ENCODE measurements around the gene NT5C1B. TPM values are rescaled to one million over a fixed set of nuclear protein-coding genes. Genes with fewer than 3 reads are reported as not detected.

Gene NT5C1B
- total RNA-seq, 2 experiments from 2014 or later, result not detected

GRCh38 chr2:18552351-18553077 lies 36.9 kb downstream of the NT5C1B start:
- POLR2A ChIA-PET, result interaction anchor here (0.7 kb wide), 1 partner anchor 8 kb away, joined by 4 read pairs; the partner anchor contains the start of gene RDH14
- CTCF ChIA-PET, result no interaction called here

- ChIA-PET CTCF (no interaction called here), POLR2A (interaction anchor here (0.7 kb wide), 1 partner anchor 9 kb away, joined by 4 read pairs; the partner anchor contains the start of gene RDH14)
These were observed 37.7 kb downstream of the NT5C1B start for GRCh38 chr2:18551623-18552022.

GRCh38 chr2:18551169-18551568 lies 38.2 kb downstream of the NT5C1B start:
- CTCF ChIA-PET, result no interaction called here
- POLR2A ChIA-PET, result no interaction called here

GRCh38 chr2:18550433-18550832 lies 38.9 kb downstream of the NT5C1B start:
- POLR2A ChIA-PET, result no interaction called here
- CTCF ChIA-PET, result no interaction called here

GRCh38 chr2:18549083-18549482 lies 40.3 kb downstream of the NT5C1B start:
- POLR2A ChIA-PET, result interaction anchor here (1.5 kb wide), 1 partner anchor 11 kb away, joined by 5 read pairs; the partner anchor contains the start of gene RDH14
- CTCF ChIA-PET, result no interaction called here

- POLR2A ChIA-PET, result interaction anchor here (1.5 kb wide), 1 partner anchor 11 kb away, joined by 5 read pairs; the partner anchor contains the start of gene RDH14
- CTCF ChIA-PET, result no interaction called here
These were observed 40.7 kb downstream of the NT5C1B start for GRCh38 chr2:18548621-18549020.

GRCh38 chr2:18546567-18546966 lies 42.8 kb downstream of the NT5C1B start:
- CTCF ChIA-PET, result no interaction called here
- POLR2A ChIA-PET, result interaction anchor here (0.7 to 1.2 kb wide), 2 partner anchors 14 to 801 kb away, joined by 3 to 6 read pairs; partner anchors contain the start of gene RDH14

GRCh38 chr2:18545384-18545783 lies 44.0 kb downstream of the NT5C1B start:
- POLR2A ChIA-PET, result no interaction called here

GRCh38 chr2:18544171-18544570 lies 45.2 kb downstream of the NT5C1B start:
- CTCF ChIA-PET, result interaction anchor here (1.1 kb wide), 1 partner anchor 24 kb away, joined by 5 read pairs; no protein-coding TSS in a partner anchor
- POLR2A ChIA-PET, result no interaction called here

More at GRCh38 chr2:18545384-18545783, 44.0 kb downstream of the NT5C1B start:
- CTCF ChIA-PET, result no interaction called here

GRCh38 chr2:18540872-18541271 lies 48.5 kb downstream of the NT5C1B start:
- ChIA-PET POLR2A (no interaction called here), CTCF (no interaction called here)

GRCh38 chr2:18536697-18537096 lies 52.7 kb downstream of the NT5C1B start:
- POLR2A ChIA-PET, result no interaction called here
- CTCF ChIA-PET, result interaction anchor here (1.1 kb wide), 1 partner anchor 17 kb away, joined by 3 read pairs; no protein-coding TSS in a partner anchor

- POLR2A ChIA-PET, result no interaction called here
- CTCF ChIA-PET, result no interaction called here
These were observed 53.3 kb downstream of the NT5C1B start for GRCh38 chr2:18536100-18536499.

- POLR2A ChIA-PET, result no interaction called here
- CTCF ChIA-PET, result no interaction called here
These were observed 58.2 kb downstream of the NT5C1B start for GRCh38 chr2:18531194-18531593.

- ChIA-PET POLR2A (no interaction called here), CTCF (no interaction called here)
These were observed 61.5 kb downstream of the NT5C1B start for GRCh38 chr2:18527822-18528221.

GRCh38 chr2:18527326-18527725 lies 62.0 kb downstream of the NT5C1B start:
- POLR2A ChIA-PET, result no interaction called here
- CTCF ChIA-PET, result no interaction called here

GRCh38 chr2:18526429-18526828 lies 62.9 kb downstream of the NT5C1B start:
- ChIA-PET POLR2A (no interaction called here), CTCF (interaction anchor here (0.7 kb wide), 1 partner anchor 251 kb away, joined by 3 read pairs; no protein-coding TSS in a partner anchor)

GRCh38 chr2:18525852-18526251 lies 63.5 kb downstream of the NT5C1B start:
- ChIA-PET POLR2A (no interaction called here), CTCF (interaction anchor here (0.7 kb wide), 1 partner anchor 251 kb away, joined by 3 read pairs; no protein-coding TSS in a partner anchor)

GRCh38 chr2:18525236-18525635 lies 64.1 kb downstream of the NT5C1B start:
- CTCF ChIA-PET, result no interaction called here
- POLR2A ChIA-PET, result no interaction called here

- ChIA-PET POLR2A (no interaction called here), CTCF (no interaction called here)
These were observed 66.8 kb downstream of the NT5C1B start for GRCh38 chr2:18522484-18523146.

GRCh38 chr2:18520451-18521425 lies 68.6 kb downstream of the NT5C1B start:
- ChIA-PET POLR2A (interaction anchor here (0.6 kb wide), 1 partner anchor 133 kb away, joined by 5 read pairs; no protein-coding TSS in a partner anchor), CTCF (interaction anchor here (0.8 to 1.7 kb wide), 6 partner anchors 16 to 1345 kb away, joined by 3 to 8 read pairs (median 4); no protein-coding TSS in a partner anchor)

All from activated CD8-positive, alpha-beta memory T cell treated with anti-CD3 and anti-CD28 coated beads for 36 hours (primary cell).